HG02588 (cell line): ENCODE data around the gene ZNF675.
A peak's percentile ranks its signal among the peaks of the same experiment; 100 is the strongest.
"Not testable (repeated sequence)": the region's sequence is repeated elsewhere in the genome, so short reads cannot be mapped to it uniquely, and the experiment has no call there.

Experiments used
- ATAC-seq: cut with Tn5 transposase; IDR thresholded peaks from one replicate; pipeline ENCODE4 v1.9.1; 2021; ENCODE audit warnings: mild to moderate bottlenecking, moderate library complexity; ENCODE audit not compliant: unreplicated experiment

The ZNF675 gene

DNA sequence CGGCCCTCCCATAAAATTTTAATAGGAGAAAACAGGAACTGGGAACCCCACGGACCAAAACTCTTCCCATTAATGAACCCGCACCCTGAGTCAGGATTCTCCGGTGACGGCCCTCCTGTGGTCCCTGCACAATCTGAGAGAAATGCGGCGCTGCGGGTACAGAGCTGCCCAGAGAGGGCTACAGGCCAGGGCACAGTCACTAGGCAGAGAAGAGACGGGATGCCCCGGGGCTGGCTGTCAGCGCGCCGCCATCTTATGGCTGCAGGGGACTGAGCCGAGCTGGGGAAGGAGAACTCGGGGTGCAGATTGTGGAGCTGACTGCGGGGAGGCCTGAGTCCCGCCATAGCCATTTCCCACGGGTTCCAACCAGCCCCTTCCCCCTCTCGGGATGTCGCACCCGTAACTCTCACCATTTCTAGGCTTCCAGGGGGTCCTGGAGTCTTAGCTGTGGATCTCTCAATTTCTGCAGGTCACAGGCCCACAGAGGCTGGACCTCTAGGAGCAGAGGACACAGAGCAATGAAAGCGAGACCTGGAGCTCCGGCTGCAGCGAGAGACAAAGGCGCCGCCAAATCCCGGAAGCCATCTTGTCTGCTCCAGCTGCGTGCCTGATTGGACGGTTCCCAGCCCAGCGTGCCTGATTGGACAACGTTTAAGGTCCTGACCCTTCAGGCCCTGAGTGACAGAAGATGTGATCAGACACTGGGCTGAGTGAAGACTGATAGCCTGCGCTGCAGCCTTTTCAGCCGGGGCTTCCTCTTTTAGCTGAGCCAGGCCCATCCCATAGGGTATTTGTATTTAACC is at the start of gene ZNF675:
Gene ZNF675 (minus strand): TSS at position 592 of the 803 bp plus-strand sequence. CDS start 179 bp downstream, at position 413.
- ATAC-seq = peak; percentile 89

DNA sequence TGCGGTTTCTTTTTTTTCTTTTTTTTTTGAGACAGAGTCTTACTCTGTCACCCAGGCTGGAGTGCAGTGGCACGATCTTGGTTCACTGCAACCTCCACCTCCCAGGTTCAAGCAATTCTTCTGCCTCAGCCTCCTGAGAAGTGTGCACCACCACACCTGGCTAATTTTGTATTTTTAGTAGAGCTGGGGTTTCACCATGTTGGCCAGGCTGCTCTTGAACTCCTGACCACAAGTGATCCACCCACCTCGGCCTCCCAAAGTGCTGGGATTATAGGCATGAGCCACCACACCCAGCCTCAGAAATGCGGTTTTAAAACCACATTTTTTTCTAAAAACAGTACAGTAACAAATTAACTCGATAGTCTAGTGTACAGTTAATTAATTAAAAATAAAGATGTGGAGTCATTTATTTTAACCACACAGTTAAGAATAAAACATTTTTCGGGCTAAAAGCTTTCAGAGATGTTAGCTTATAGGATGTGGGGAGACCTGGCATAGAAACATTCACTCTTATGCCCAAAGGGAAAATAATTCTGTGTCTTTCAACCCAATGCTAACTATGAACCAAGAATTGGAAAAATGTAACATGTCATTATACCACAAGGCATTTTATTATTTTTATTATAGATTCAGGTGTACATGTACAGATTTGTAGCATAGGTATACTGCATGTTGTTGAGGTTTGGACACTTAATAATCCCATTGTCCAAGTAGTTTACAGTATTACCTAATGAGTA is 43.9 kb upstream of the ZNF675 start:
- ATAC-seq = not testable (repeated sequence)

DNA sequence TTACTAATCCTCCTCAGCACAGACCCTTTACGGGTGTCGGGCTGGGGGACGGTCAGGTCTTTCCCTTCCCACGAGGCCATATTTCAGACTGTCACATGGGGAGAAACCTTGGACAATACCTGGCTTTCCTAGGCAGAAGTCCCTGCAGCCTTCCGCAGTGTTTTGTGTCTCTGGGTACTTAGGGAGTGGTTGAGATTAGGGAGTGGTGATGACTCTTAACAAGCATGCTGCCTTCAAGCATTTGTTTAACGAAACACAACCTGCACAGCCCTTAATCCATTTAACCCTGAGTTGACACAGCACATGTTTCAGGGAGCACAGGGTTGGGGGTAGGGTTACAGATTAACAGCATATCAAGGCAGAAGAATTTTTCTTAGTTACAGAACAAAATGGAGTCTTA is 37.1 kb upstream of the ZNF675 start:
- not testable (repeated sequence) for ATAC-seq

DNA sequence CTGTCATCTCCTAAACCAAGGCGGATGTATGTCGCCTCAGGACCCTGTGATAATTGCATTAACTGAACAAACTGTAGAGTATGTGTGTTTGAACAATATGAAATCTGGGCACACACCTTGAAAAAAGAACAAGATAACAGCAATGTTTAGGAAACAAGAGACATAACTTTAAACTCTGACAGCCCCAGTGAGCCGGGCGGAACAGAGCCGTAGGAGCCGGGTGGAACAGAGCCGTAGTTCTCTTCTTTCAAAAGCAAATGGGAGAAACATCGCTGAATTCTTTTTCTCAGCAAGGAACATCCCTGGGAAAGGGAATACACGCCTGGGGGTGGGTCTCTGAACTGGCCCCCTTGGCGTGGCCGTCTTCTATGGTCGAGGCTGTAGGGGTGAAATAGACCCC is 31.8 kb upstream of the ZNF675 start:
- ATAC-seq = no peak

DNA sequence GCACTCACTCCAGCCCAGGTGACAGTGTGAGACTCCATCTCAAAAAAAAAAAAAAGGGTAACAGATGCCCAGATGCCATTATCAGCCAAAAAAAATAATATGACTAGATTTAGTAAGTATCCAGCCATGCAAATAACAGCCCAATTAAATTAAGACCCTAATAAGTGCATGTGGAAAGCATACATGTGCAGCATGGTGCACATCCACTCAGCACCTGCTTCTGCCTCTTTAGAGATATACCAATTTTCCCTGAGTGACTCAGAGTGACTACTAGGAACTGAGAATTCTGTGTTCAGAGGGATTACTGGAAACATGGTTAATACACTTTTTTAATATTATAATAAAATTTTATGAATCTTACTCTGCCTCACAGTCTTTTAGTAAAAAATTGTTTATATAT is 29.8 kb upstream of the ZNF675 start:
- ATAC-seq = no peak

DNA sequence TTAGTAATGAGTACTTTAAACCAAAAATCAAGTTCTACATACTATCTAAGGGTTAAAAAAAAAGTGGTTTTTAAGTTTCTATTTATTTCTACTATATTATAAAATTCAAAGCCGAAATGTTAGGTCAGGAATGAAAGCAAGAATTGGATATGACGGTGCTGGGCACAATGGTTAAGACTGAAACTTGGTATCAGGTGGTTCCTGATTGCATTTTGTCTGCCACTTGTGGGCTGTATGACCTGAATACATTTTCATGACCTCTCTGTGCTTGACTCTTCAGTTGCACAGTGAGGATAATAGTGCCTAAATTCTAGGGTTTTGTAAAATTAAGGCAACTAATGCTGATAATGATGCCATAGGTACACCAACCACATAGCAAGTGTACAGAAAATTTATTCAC is 22.3 kb upstream of the ZNF675 start:
- no peak for ATAC-seq

DNA sequence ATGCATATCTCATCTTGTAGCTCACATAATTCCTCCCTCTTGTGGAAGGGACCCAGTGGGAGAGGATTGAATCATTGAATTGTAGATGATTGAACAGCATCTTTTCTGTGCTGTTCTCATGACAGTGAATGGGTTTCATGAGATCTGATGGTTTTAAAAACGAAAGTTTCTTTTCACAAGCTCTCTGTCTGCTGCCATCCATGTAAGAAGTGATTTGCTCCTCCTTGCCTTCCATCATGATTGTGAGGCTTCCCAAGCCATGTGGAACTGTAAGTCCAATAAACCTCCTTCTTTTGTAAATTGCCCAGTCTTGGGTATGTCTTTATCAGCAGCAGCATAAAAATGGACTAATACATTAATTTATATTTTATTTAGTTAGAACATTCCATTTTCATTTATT is 19.6 kb upstream of the ZNF675 start:
- no peak for ATAC-seq

DNA sequence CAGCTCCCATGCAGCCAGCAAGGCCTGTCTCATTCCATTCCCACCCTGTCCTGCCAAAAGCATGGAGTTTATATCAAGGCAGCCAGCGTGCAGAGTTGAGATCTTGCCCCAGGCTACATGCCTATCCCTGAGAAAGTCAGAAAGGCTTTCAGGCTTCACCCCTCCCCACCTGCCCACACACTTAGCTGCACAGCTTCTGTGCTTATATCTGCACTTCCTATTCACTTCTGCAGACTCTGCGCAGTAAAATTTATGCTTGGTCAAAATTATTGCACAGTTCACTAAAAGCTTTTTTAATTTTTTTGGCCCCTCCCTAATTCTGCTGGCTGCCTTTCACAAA is 12.5 kb upstream of the ZNF675 start:
- no peak for ATAC-seq

DNA sequence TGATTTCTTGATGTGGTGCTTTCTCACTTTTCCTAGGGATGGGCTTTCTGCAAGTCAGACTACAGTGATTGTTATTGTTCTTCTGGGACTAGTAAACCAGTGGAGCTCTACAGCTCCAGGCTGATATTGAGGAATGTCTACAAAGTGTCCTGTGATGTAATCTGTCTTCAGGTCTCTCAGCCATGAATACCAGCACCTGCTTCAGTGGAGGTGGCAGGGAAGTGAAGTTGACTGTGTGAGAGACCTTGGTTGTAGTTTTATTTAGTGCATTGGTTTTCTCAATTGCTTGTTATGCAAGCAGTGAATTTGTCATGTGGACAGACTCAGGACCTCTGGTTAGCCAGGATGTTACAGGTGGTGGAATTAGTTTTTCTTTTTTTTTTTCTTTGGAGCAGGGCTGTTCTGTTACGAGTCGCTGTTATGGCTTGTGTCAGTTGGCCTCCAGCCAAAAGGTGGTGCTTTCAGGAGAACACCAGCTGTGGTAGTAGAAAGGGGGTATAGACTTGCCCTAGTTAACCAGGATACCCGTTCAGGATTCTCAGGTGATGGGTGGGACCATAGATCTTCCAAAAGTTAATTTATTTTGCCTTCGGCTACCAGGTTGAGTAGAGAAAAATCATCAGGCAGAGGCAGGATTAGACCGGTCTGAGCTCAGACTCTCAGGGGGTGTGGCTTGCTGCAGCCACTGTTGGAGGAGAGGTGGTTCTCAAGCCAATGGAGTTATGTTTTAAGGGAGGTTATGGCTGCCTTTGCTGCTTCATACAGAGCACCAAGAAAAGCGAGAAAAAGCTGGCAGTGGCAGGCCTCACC is 11.9 kb upstream of the ZNF675 start:
- no peak for ATAC-seq

DNA sequence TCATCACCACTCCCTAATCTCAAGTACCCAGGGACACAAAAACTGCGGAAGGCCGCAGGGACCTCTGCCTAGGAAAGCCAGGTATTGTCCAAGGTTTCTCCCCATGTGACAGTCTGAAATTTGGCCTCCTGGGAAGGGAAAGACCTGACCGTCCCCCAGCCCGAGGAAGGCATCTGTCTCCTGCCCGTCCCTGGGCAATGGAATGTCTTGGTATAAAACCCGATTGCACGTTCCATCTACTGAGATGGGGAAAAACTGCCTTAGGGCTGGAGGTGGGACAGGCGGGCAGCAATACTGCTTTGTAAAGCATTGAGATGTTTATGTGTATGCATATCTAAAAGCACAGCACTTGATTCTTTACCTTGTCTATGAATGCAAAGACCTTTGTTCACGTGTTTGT is 5.9 kb upstream of the ZNF675 start:
- not testable (repeated sequence) for ATAC-seq

DNA sequence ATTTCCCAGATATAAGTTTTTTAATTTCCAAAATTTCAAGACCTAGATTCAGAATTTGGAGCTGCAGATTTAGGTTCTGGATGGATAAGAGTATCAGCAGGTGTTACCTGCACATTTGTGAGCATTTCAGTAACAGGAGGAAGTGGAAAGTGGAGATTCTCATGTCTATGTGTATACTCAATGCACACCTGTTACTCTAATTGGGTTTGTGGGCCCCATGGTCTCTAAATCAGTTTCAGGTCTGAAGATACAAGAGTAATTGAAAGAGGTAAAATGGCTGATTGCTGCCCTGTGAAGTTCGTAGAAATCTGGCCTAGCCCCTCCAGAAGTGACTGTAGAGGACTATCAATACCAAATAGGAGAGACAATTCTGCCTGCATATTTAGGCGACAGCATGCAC is 13.9 kb downstream of the ZNF675 start:
- no peak for ATAC-seq

DNA sequence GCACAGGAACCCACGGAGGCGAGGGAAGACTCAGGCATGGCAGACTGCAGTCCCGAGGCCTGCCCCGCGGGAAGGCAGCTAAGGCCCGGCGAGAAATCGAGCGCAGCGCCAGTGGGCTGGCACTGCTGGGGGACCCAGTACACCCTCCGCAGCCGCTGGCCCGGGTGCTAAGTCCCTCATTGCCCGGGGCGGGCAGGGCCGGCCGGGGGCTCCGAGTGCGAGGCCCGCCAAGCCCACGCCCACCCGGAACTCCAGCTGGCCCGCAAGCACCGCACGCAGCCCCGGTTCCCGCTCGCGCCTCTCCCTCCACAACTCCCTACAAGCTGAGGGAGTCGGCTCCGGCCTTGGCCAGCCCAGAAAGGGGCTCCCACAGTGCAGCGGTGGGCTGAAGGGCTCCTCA is 18.4 kb downstream of the ZNF675 start:
- not testable (repeated sequence) for ATAC-seq

DNA sequence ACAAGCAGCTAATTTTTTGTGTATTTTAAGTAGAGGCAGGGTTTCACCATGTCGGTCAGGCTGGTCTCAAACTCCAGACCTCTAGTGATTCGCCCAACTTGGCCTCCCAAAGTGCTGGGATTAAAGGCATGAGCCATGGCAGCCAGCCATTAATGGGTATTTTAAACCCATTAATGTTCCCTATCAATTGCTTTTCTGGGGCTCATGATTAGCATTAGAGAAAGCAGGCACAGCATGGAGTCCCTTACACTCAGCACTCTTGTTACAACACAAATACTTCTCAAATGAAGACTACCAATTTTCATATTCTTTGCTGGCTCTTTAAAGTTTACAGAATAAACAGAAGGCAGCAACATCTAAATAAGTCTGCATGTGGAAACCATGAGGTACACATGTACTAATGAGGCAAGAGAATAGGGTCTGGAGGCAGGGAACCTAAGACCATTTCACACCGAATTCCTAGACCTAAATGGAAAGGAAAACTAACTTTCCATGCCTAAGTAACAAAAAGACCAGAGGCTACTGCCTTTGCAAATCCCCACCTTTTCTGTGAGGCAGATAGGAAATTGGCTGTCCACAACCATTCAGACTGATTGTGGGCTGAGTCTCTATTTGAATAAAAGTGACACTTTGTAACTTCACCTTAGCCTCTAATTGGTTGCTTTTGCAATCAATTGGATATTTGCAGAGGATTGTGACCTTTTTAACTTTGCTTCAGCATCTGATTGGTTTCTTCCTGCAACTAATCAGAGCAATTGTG is 21.2 kb downstream of the ZNF675 start:
- ATAC-seq = no peak

DNA sequence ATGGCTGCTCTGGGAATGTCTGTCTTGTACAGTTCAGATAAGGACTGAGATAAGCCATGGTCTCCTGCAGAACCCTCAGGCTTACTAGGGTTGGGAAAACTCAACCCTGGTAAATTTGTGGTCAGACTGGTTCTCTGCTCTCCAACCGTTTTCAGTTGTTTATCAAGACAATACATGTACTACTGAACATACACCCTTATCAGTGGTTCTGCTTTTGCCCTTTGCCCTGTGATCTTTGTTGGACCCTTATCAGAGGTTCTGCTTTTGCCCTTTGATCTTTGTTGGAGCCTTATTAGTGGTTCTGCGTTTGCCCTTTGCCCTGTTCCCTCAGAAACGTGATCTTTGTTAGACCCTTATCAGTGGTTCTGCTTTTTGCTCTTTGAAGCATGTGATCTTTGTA is 37.2 kb downstream of the ZNF675 start:
- not testable (repeated sequence) for ATAC-seq
